ENCODE results near the gene ACO1. TPM values are rescaled to one million over a fixed set of nuclear protein-coding genes. Genes with fewer than 3 reads are reported as not detected.

Gene ACO1
- 36.2 TPM for total RNA-seq (2021; ENCODE audit: unreplicated experiment)
- polyA plus RNA-seq (2012), result 21.3 and 23.5 TPM in 2 replicates
- percentile 62 among the genes with signal in this experiment for Bru-seq, nascent RNA
- percentile 68 among the genes with signal in this experiment for BruChase-seq, experiment 1, labeled RNA remaining after a 6-hour chase
- BruChase-seq, experiment 2, labeled RNA remaining after a 2-hour chase, result percentile 59 among the genes with signal in this experiment
- long read RNA-seq, full-length matches to known transcripts, result 107 of 132 reads
- long read RNA-seq, partial matches to known transcripts, result 17 of 132 reads
- long read RNA-seq, other reads (novel, unspliced or antisense), result 8 of 132 reads

DNA sequence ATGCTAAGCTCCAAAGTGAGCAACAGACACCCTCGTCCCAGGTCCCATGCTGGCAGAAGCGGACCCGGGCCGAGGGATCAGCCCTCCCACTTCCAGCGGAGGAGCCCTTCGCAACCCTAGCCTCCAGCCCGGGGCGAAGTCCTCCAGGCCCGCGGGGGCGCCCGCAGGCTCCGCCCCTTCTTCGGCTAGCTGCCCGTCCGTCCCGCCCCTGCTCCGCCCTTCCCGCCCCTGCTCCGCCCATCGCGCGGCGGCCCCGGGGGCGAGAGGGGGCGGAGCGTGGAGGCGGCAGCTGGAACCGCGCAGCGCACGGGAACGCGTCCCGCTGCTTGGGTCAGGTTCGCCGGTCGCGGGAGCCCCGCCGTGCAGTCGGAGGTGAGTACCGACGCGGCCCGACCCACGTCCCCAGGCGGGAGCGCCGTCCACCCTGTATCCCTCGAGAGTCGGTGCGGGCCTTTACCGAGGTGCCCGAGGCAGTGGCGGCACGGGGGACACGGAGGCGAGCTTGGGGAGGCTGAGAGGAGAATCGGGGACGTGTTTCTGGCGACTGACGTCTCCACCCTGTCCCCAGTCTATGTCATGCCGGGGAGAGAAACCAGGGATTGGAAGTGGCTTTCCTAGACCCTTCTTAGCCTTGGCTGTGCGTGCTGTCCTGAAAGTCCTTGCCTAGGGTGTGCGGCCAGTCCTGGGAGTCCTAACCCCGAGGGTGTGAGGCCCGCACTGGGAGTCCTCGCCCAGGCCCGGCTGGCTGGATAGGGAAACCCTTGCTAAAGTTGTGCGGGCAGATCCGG, at the start of gene ACO1:
TSS of gene ACO1 (plus strand) at position 280 of the 788 bp plus-strand sequence. CDS start 20,864 bp downstream, outside the sequence.
- Histone ChIP-seq H3K9me3 (ENCODE audit: control insufficient read depth in 1 of 2, insufficient read depth in 1 of 2, low read depth in 1 of 2, low read length in 2 of 2) (no peaks in the 10 kb centered on the region), H3K4me2 (ENCODE audit: low read length) (peak within 1 kb of the TSS; percentile 92), H3K9ac (ENCODE audit: low read length) (peak within 1 kb of the TSS; percentile 72), H4K20me1 (ENCODE audit: insufficient read depth) (no peaks in the 10 kb centered on the region), H2AFZ (ENCODE audit: low read depth, low read length, poor library complexity, severe bottlenecking) (peak within 1 kb of the TSS; percentile 31), H3K79me2 (ENCODE audit: insufficient read depth, low read length) (peaks cover 11% of the 10 kb centered on the region), H3K4me3 (replicated peaks in 1 of 2; ENCODE audit: low read depth in 1 of 2, low read length in 2 of 2) (peak within 1 kb of the TSS; percentile 71 to 85), H3K36me3 (ENCODE audit: control insufficient read depth in 1 of 2, insufficient read depth in 2 of 2, low read length in 2 of 2) (no peaks in the 10 kb centered on the region), H3K4me1 (ENCODE audit: control insufficient read depth in 1 of 2, insufficient read depth in 2 of 2, low read length in 2 of 2) (peaks cover 3 to 8% of the 10 kb centered on the region in 2 experiments; a peak in 3 of 4 replicates), H3K27ac (ENCODE audit: low read depth, low read length) (peak within 1 kb of the TSS; percentile 48), H3K27me3 (ENCODE audit: insufficient read depth, low read length) (no peaks in the 10 kb centered on the region), H3K9me2 (ENCODE audit: insufficient read depth) (no peaks in the 10 kb centered on the region)
- peak; percentile 56 for DNase-seq (ENCODE audit: low read depth, low spot score)
- BruUV-seq (replicated peaks), result TSS peak; percentile 40
- POLR2A ChIA-PET, result interaction anchor here (0.9 to 2.0 kb wide), 2 partner anchors 14 to 195 kb away, joined by 3 to 10 read pairs; no protein-coding TSS in a partner anchor
- CTCF ChIA-PET, result interaction anchor here (0.8 to 4.7 kb wide), 6 partner anchors 142 to 584 kb away, joined by 3 to 31 read pairs (median 7); partner anchors contain the start of genes NDUFB6 and RIGI
- TF ChIP-seq POLR2A (IDR thresholded peaks at IDR 0.05; ENCODE audit: borderline replicate concordance, extremely low read depth, insufficient read depth, insufficient read length), result peak; percentile 13
- peak; percentile 94 for TF ChIP-seq EGR1 (IDR thresholded peaks at IDR 0.05; ENCODE audit: low read depth)
- TF ChIP-seq ZFX (IDR thresholded peaks at IDR 0.05), result peak; percentile 67
- TF ChIP-seq ZNF274 (IDR thresholded peaks at IDR 0.05; ENCODE audit: low read depth, low read length), result no peak
- TF ChIP-seq EZH2phosphoT487 (IDR thresholded peaks at IDR 0.05; ENCODE audit: borderline replicate concordance), result no peak
- TF ChIP-seq, protein P1, sequence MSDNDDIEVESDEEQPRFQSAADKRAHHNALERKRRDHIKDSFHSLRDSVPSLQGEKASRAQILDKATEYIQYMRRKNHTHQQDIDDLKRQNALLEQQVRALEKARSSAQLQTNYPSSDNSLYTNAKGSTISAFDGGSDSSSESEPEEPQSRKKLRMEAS (IDR thresholded peaks at IDR 0.05), result no peak
- TF ChIP-seq SP1 (IDR thresholded peaks at IDR 0.05; ENCODE audit: low read depth), result peak; percentile 63
- TF ChIP-seq, protein P2, sequence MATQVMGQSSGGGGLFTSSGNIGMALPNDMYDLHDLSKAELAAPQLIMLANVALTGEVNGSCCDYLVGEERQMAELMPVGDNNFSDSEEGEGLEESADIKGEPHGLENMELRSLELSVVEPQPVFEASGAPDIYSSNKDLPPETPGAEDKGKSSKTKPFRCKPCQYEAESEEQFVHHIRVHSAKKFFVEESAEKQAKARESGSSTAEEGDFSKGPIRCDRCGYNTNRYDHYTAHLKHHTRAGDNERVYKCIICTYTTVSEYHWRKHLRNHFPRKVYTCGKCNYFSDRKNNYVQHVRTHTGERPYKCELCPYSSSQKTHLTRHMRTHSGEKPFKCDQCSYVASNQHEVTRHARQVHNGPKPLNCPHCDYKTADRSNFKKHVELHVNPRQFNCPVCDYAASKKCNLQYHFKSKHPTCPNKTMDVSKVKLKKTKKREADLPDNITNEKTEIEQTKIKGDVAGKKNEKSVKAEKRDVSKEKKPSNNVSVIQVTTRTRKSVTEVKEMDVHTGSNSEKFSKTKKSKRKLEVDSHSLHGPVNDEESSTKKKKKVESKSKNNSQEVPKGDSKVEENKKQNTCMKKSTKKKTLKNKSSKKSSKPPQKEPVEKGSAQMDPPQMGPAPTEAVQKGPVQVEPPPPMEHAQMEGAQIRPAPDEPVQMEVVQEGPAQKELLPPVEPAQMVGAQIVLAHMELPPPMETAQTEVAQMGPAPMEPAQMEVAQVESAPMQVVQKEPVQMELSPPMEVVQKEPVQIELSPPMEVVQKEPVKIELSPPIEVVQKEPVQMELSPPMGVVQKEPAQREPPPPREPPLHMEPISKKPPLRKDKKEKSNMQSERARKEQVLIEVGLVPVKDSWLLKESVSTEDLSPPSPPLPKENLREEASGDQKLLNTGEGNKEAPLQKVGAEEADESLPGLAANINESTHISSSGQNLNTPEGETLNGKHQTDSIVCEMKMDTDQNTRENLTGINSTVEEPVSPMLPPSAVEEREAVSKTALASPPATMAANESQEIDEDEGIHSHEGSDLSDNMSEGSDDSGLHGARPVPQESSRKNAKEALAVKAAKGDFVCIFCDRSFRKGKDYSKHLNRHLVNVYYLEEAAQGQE (IDR thresholded peaks at IDR 0.05; ENCODE audit: low read depth), result no peak
- TF ChIP-seq, protein P3, sequence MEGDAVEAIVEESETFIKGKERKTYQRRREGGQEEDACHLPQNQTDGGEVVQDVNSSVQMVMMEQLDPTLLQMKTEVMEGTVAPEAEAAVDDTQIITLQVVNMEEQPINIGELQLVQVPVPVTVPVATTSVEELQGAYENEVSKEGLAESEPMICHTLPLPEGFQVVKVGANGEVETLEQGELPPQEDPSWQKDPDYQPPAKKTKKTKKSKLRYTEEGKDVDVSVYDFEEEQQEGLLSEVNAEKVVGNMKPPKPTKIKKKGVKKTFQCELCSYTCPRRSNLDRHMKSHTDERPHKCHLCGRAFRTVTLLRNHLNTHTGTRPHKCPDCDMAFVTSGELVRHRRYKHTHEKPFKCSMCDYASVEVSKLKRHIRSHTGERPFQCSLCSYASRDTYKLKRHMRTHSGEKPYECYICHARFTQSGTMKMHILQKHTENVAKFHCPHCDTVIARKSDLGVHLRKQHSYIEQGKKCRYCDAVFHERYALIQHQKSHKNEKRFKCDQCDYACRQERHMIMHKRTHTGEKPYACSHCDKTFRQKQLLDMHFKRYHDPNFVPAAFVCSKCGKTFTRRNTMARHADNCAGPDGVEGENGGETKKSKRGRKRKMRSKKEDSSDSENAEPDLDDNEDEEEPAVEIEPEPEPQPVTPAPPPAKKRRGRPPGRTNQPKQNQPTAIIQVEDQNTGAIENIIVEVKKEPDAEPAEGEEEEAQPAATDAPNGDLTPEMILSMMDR (IDR thresholded peaks at IDR 0.05 in 2 of 3, conservative IDR thresholded peaks at IDR 0.05 in 1 of 3; ENCODE audit: borderline replicate concordance in 1 of 3, insufficient read depth in 1 of 3, low read depth in 2 of 3, low read length in 2 of 3), result no peak
- TF ChIP-seq, protein P4, sequence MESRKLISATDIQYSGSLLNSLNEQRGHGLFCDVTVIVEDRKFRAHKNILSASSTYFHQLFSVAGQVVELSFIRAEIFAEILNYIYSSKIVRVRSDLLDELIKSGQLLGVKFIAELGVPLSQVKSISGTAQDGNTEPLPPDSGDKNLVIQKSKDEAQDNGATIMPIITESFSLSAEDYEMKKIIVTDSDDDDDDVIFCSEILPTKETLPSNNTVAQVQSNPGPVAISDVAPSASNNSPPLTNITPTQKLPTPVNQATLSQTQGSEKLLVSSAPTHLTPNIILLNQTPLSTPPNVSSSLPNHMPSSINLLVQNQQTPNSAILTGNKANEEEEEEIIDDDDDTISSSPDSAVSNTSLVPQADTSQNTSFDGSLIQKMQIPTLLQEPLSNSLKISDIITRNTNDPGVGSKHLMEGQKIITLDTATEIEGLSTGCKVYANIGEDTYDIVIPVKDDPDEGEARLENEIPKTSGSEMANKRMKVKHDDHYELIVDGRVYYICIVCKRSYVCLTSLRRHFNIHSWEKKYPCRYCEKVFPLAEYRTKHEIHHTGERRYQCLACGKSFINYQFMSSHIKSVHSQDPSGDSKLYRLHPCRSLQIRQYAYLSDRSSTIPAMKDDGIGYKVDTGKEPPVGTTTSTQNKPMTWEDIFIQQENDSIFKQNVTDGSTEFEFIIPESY (IDR thresholded peaks at IDR 0.05; ENCODE audit: extremely low read depth, insufficient replicate concordance, low read length), result no peak
- no peak; the same call in none of the 2 replicates for TF ChIP-seq SIN3A (IDR thresholded peaks at IDR 0.05; ENCODE audit: low read depth)
- TF ChIP-seq FOSL1 (IDR thresholded peaks at IDR 0.05; ENCODE audit: low read depth), result no peak
- TF ChIP-seq POLR2AphosphoS5 (IDR thresholded peaks at IDR 0.05; ENCODE audit: low read depth, low read length), result peak; percentile 74
- RAD21 ChIA-PET (ENCODE audit: low non-redundant PET in 1 of 2, low total read pairs in 2 of 2, uncharacterized antibody in 2 of 2, unreplicated experiment in 2 of 2), result interaction anchor here (0.6 to 1.5 kb wide), 4 partner anchors 9 to 188 kb away, joined by 3 to 6 read pairs (median 4); partner anchors contain the start of gene RIGI (in 1 of the 2)
- ATAC-seq, result peak; percentile 92
- intact Hi-C loops (cut with micrococcal nuclease), result loop anchor here (1.0 kb wide), 1 partner anchor 142 kb away; the partner anchor contains the start of gene RIGI
